Measurements from ENCODE around the gene GCN1. TPM values are rescaled to one million over a fixed set of nuclear protein-coding genes. Genes with fewer than 3 reads are reported as not detected.

The GCN1 gene
- total RNA-seq, 6 donors from 2014 or later, result 48.1 to 140 (median 69.6) TPM

DNA sequence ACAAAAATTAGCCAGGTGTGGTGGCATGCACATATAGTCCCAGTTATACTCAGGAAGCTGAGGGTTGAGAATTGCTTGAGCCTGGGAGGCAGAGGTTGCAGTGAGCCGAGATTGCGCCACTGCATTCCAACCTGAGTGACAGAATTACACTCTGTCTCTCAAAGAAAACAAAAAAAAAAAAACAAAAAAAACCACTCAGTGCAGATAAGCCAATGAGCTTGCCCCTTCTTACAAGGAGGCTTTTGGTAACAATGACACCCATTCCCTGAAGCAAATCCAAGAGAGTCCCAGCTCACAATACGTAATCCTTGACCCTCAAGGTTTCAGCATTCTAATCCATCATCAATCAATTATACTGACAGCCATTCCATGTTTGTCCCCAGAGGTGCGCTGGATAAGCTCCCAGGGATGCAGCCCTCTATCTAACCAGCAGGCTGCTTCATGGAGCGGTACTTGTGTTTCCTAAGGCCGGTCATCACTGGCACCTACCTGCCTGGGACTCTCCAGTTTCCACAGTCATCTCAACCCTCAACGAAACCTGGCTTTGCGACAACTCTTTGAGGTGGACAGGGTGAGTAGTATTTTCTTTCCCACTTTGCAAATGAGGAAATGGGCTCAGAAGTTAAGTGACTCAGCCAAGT is 12.4 kb downstream of the GCN1 start:
- H3K9me3 ChIP-seq, result no peaks in the 10 kb centered on the region
- WGBS, 2 donors, result 69 to 87% methylated on average over 8 of the region's 8 CpGs
- H3K4me1 ChIP-seq, result peaks cover 0 to 5% (median 2%) of the 10 kb centered on the region in 4 donors
- peak; percentile 39 to 67 for ATAC-seq (ENCODE audit: low FRiP score in 2 of 2)
- TF ChIP-seq EP300 (IDR thresholded peaks at IDR 0.05) (no peak), POLR2AphosphoS5 (IDR thresholded peaks at IDR 0.05) (no peak), POLR2A (IDR thresholded peaks at IDR 0.05) (no peak)
- TF ChIP-seq, protein P1, sequence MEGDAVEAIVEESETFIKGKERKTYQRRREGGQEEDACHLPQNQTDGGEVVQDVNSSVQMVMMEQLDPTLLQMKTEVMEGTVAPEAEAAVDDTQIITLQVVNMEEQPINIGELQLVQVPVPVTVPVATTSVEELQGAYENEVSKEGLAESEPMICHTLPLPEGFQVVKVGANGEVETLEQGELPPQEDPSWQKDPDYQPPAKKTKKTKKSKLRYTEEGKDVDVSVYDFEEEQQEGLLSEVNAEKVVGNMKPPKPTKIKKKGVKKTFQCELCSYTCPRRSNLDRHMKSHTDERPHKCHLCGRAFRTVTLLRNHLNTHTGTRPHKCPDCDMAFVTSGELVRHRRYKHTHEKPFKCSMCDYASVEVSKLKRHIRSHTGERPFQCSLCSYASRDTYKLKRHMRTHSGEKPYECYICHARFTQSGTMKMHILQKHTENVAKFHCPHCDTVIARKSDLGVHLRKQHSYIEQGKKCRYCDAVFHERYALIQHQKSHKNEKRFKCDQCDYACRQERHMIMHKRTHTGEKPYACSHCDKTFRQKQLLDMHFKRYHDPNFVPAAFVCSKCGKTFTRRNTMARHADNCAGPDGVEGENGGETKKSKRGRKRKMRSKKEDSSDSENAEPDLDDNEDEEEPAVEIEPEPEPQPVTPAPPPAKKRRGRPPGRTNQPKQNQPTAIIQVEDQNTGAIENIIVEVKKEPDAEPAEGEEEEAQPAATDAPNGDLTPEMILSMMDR (IDR thresholded peaks at IDR 0.05), result no peak
- peaks cover 47 to 94% (median 78%) of the 10 kb centered on the region in 4 donors for H3K36me3 ChIP-seq
- peak overlapping the region in 2 of 4 donors; percentile 19 to 40 for H3K27ac ChIP-seq
- no peak overlapping the region for H3K4me3 ChIP-seq
- H3K27me3 ChIP-seq, result no peaks in the 10 kb centered on the region
- peak in 1 of 2 donors; percentile 73 for DNase-seq

DNA sequence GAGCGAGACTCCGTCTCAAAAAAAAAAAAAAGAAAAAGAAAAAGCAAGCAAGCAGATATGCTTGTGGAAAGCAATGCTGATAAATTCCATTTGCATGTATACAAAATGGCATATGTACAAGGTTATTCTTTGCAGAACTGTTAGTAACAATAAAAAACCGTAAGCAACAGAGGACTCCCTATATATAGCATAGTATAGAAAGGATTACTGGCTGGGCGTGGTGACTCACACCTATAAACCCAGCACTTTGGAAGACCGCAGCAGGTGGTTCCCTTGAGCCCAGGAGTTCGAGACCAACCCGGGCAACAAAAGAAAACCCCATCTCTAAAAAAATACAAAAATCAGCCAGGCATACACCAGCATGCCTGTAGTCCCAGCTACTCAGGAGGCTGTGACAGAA is 13.5 kb downstream of the GCN1 start:
- no peak for TF ChIP-seq POLR2AphosphoS5 (IDR thresholded peaks at IDR 0.05)
- Histone ChIP-seq H3K9me3 (no peaks in the 10 kb centered on the region), H3K27ac (no peak overlapping the region), H3K4me3 (no peak overlapping the region), H3K4me1 (peaks cover 0 to 5% (median 2%) of the 10 kb centered on the region in 4 donors), H3K27me3 (no peaks in the 10 kb centered on the region), H3K36me3 (peaks cover 54 to 94% (median 82%) of the 10 kb centered on the region in 4 donors)
- ATAC-seq (ENCODE audit: low FRiP score in 2 of 2) (no peak), DNase-seq (no peak)
- 91 to 95% methylated on average over 7 of the region's 7 CpGs for whole genome bisulfite sequencing, 2 donors

DNA sequence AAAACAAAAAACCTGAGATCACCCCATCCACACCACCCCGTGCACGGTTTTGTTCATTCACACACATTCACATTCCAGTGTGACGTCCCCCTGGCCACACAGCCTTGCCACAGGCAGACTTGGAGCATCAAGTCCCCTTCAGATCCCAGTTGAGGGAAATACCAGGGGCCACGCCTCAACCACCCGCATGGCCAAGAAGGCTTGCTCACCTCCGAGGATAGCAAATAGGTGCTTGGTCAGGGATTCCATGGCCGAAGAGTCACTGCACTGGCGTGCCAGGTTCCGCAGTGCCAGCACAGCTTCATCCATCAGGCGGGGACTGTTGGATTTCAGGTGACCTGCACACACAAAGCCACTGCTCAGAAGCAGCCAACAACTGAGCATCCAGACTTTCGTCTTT is 19.0 kb downstream of the GCN1 start:
- TF ChIP-seq POLR2A (IDR thresholded peaks at IDR 0.05) (no peak), POLR2AphosphoS5 (IDR thresholded peaks at IDR 0.05) (no peak), EP300 (IDR thresholded peaks at IDR 0.05) (no peak)
- TF ChIP-seq, protein P1 (IDR thresholded peaks at IDR 0.05), result no peak
- no peak overlapping the region for H3K27ac ChIP-seq
- H3K9me3 ChIP-seq, result no peaks in the 10 kb centered on the region
- no peaks in the 10 kb centered on the region for H3K27me3 ChIP-seq
- no peaks in the 10 kb centered on the region for H3K4me1 ChIP-seq
- DNase-seq (no peak), ATAC-seq (ENCODE audit: low FRiP score in 2 of 2) (no peak)
- WGBS, 2 donors, result 91 to 94% methylated on average over 8 to 11 of the region's 11 CpGs
- H3K4me3 ChIP-seq, result no peak overlapping the region
- peaks cover 52 to 100% (median 90%) of the 10 kb centered on the region in 4 donors for H3K36me3 ChIP-seq

DNA sequence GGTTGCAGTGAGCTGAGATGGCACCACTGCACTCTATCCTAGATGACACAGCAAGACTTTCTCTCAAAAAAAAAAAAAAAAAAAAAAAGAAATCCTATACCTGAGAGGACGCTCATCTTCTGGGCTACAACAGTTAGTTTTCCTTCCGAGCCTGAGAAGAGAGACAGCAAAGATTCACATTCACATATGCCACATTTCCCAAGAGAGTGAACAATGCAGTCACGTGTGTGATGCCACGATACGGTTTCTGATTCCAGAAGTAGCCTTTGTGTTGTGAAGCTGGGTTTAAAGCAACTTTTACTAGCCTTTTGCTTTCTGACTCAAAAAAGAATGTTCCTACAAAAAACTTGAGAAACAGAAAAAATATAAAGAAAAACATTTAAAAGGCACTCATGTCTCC is 19.5 kb downstream of the GCN1 start:
- DNase-seq (no peak), ATAC-seq (ENCODE audit: low FRiP score in 2 of 2) (no peak)
- Histone ChIP-seq H3K4me1 (no peaks in the 10 kb centered on the region), H3K4me3 (no peak overlapping the region), H3K27ac (no peak overlapping the region), H3K36me3 (peaks cover 55 to 100% (median 92%) of the 10 kb centered on the region in 4 donors), H3K27me3 (no peaks in the 10 kb centered on the region), H3K9me3 (no peaks in the 10 kb centered on the region)
- TF ChIP-seq, protein P1 (IDR thresholded peaks at IDR 0.05), result no peak
- TF ChIP-seq EP300 (IDR thresholded peaks at IDR 0.05), result no peak
- no peak for TF ChIP-seq POLR2A (IDR thresholded peaks at IDR 0.05)
- no peak for TF ChIP-seq POLR2AphosphoS5 (IDR thresholded peaks at IDR 0.05)
- 92 to 95% methylated on average over 5 of the region's 5 CpGs for WGBS, 2 donors

DNA sequence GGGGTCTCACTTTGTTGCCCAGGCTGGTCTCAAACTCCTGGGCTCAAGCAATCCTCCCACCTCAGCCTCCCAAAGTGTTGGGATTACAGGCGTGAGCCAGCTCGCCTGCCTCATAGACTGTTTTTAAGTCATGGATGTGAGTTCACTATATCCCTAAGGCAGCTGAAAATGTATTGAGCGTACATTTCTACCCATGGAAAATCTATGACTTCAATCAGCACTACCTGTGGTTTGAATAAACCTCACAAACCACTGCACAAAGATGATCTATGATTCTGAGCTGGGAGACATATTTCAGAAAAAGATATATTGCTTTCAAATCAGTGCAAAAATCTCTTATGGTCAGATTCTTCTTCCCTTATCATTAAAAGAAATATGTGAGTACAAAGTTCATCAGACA is 22.5 kb downstream of the GCN1 start:
- TF ChIP-seq POLR2A (IDR thresholded peaks at IDR 0.05) (no peak), EP300 (IDR thresholded peaks at IDR 0.05) (no peak), POLR2AphosphoS5 (IDR thresholded peaks at IDR 0.05) (no peak)
- TF ChIP-seq, protein P1 (IDR thresholded peaks at IDR 0.05), result no peak
- 95 to 96% methylated on average over 3 of the region's 3 CpGs for WGBS, 2 donors
- Histone ChIP-seq H3K36me3 (peaks cover 43 to 100% (median 91%) of the 10 kb centered on the region in 4 donors), H3K4me1 (no peaks in the 10 kb centered on the region), H3K4me3 (no peak overlapping the region), H3K9me3 (no peaks in the 10 kb centered on the region), H3K27me3 (no peaks in the 10 kb centered on the region), H3K27ac (no peak overlapping the region)
- ATAC-seq (ENCODE audit: low FRiP score in 2 of 2) (no peak), DNase-seq (no peak)

All from upper lobe of left lung (tissue), 6 donors.